Upper lobe of right lung (tissue), 1 donor: Measurements from ENCODE around the gene INPP5K. TPM values are rescaled to one million over a fixed set of nuclear protein-coding genes. Genes with fewer than 3 reads are reported as not detected.

Experiments used
- ATAC-seq: fragments of 200-7000 bp; cut with Tn5 transposase; one replicate; pipeline ENCODE4 v1.9.1; 2020; ENCODE audit warnings: mild to moderate bottlenecking, moderate library complexity
- DNase-seq: peaks from one replicate; pipeline ENCODE4 v3.0.0-alpha.2; 2020
- H3K27ac ChIP-seq: fragments of 200-600 bp; one replicate; pipeline ENCODE4 v1.8.0; 2022
- H3K27me3 ChIP-seq: fragments of 200-600 bp; one replicate; pipeline ENCODE4 v1.8.0; 2022; ENCODE audit warnings: mild to moderate bottlenecking
- H3K36me3 ChIP-seq: fragments of 200-600 bp; one replicate; pipeline ENCODE4 v1.8.0; 2022
- H3K4me1 ChIP-seq: fragments of 200-600 bp; one replicate; pipeline ENCODE4 v1.8.0; 2022
- H3K4me3 ChIP-seq: fragments of 200-600 bp; one replicate; pipeline ENCODE4 v1.8.0; 2022; ENCODE audit warnings: mild to moderate bottlenecking
- H3K9me3 ChIP-seq: fragments of 200-600 bp; one replicate; pipeline ENCODE4 v1.8.0; 2022
- CTCF ChIP-seq: fragments of 200-600 bp; IDR thresholded peaks from one replicate; pipeline ENCODE4 v1.8.0; 2022; ENCODE audit warnings: antibody characterized with exemption
- intact Hi-C: fragments of 100-400 bp; cut with DNase I; formaldehyde crosslinking; loops from one replicate; pipeline ENCODE4 v1.11.0; 2022
- total RNA-seq: library from RNA; stranded (reverse); fragmentation: NEBNext Ultra II Directional; extraction: Animal tissue kit (Norgen Biotek cat#: 25700); gene quantifications from one replicate; pipeline ENCODE4 v1.2.1, GENCODE V29; 2021
- donor health status: DM: no; HTN: yes; CAD: no; lungs with severe emphysema.

Gene INPP5K
- total RNA-seq, 1 donor from 2014 or later = 69.8 TPM

- TF ChIP-seq CTCF = no peak
- H3K27ac ChIP-seq = peak overlapping the region; percentile 88
- H3K36me3 ChIP-seq = peaks cover 37% of the 10 kb centered on the region
- DNase-seq (no peak), ATAC-seq (no peak)
- no peak overlapping the region for H3K4me3 ChIP-seq
- peaks cover 53% of the 10 kb centered on the region for H3K4me1 ChIP-seq
- no peaks in the 10 kb centered on the region for H3K27me3 ChIP-seq
- intact Hi-C loops = no loop called here
- H3K9me3 ChIP-seq = no peaks in the 10 kb centered on the region
These were observed 22.2 kb downstream of the INPP5K start for GRCh38 chr17:1494203-1494602.

GRCh38 chr17:1493291-1493980 lies 23.0 kb downstream of the INPP5K start:
- Histone ChIP-seq H3K4me3 (peak overlapping the region; percentile 60), H3K36me3 (peaks cover 36% of the 10 kb centered on the region), H3K9me3 (no peaks in the 10 kb centered on the region), H3K4me1 (peaks cover 61% of the 10 kb centered on the region), H3K27me3 (no peaks in the 10 kb centered on the region), H3K27ac (peak overlapping the region; percentile 88)
- TF ChIP-seq CTCF = no peak
- DNase-seq (peak; percentile 76), ATAC-seq (peak; percentile 31)
- intact Hi-C loops = no loop called here

DNA sequence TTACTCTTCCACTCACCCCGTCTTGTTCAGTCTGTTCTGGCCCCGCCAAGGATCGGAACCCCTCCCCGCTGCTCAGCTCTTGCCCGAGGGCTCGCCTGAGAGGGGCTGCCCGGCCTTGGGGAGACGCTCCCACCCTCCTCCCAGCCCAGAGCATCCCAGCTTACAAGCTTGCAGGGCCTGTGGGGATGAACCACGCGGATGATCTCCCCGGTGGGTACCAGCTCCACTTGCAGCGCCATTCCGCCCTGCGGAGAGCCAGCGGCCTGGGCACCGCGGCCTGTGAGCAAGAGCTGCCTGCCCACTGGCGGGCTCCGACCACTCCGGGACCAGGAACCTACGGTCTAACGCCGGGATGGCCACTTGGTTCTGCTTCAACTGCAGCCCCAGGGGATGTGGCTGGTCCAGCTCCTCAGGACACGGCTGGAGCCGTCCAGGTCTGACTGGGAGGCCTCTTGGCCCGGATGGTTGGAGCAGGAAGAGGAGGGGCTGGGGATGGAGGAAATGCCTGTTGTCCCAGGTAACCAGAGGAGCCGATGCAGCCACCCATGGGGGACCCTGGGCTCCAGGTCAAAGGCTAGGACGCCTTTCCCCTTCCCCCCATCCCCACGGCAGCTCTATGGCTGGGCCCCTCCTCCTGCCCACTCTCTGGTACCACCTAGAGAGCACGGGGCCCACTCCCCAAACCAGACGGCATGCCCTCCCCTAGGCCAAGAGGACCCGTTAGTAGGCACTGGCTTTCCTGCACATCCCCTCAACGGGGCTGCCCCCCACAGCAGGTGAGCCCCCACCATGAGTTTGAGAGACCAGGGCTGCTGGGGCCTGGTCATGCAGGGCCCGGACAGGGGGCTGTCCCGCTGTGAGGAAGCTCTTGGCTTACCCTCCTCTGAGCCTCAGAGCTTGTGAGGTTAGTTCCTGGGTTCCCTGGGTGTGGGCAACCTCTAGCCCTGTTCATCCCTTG lies 23.9 kb downstream of the INPP5K start, which contains the start of gene MYO1C:
MYO1C (minus strand) TSS at position 438 of the 958 bp plus-strand sequence; CDS start at position 239, 199 bp downstream.
- H3K36me3 ChIP-seq = peaks cover 28% of the 10 kb centered on the region
- H3K27ac ChIP-seq = peak within 1 kb of the TSS; percentile 88
- no peak for DNase-seq
- no peak for TF ChIP-seq CTCF
- no peaks in the 10 kb centered on the region for H3K27me3 ChIP-seq
- peak within 1 kb of the TSS; percentile 60 for H3K4me3 ChIP-seq
- intact Hi-C loops = no loop called here
- no peak for ATAC-seq
- H3K9me3 ChIP-seq = no peaks in the 10 kb centered on the region
- H3K4me1 ChIP-seq = peaks cover 66% of the 10 kb centered on the region

DNA sequence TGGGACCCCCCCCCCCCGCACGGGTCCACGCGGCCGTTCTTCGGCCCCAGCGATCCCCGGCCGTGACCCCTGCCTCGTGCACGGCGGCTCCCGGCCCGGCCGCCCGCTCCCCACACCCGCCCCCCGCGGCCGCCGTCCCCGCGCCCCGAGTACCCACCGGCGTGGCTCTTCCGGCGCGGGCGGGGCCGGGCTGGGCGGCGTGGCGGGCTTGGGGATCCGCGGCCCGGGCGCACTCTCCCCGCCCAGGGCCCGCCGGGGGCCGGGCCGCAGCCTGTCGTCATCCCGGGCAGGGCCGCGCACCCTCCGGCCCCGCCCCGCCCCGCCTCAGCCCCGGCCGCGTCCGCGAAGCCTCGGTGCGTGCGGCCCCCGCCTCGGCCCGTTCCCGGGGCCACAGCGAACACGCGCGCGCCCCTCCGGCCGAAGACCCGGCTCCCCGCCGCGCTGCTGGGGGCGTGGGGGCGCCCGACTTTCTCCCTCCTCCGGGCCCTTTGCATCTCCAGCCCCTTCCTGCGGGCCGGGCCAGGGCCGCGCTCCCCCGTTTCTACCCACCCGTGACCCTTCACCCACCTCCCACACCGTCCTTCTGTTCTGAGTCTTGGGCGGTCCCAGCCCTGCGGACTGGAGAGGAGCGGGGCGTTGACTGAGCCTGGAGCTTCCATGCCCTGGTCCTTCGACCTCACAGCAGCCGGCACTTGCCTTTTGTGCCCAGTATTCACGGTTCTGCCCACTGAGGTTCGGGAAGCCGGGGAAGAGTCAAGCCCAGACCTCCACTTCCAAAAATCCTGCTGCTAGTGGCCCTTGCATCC lies 24.8 kb downstream of the INPP5K start:
- Histone ChIP-seq H3K4me1 (peaks cover 74% of the 10 kb centered on the region), H3K27me3 (no peaks in the 10 kb centered on the region), H3K4me3 (peak overlapping the region; percentile 77), H3K36me3 (peaks cover 19% of the 10 kb centered on the region), H3K27ac (peak overlapping the region; percentile 88), H3K9me3 (no peaks in the 10 kb centered on the region)
- intact Hi-C loops = no loop called here
- DNase-seq (peak; percentile 88), ATAC-seq (peak; percentile 62)
- no peak for TF ChIP-seq CTCF

DNA sequence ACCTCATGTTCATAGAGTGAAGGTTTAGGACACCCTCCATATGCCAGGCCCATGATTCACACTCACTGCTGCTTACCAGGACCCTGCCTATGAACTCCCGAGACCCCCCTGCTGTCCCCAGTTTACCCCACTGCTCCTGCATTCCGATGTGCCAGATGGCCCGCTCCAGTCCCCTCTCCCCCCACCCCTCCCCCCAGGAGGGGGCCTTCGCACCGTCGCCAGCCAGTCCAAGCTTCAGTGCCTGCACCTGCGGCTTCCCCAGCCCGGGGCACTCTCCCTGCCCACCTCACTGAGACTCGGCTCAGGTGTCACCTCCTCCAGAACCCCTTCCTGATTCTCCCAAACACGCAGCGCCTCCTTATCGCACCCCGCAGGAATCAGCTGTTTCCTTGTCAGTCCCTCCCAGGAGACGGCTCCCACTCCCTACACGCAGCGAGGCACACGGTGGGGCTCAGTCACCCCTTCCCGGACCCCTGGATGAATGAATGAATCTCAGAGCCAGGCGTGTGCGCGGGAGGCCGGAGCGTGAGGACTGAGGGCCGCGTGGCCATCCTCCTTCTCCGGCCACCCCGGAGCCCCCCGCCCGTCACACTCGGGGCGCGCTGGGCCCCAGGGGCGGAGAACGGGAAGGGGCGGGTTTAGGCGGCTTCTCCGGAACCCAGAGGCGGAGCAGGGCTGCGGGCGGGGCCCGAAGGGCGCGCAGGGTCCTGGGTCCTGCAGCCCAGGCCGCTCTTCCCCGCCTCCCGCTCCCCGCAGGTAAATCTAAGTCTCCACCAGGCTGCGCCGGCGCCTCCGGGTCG lies 25.6 kb downstream of the INPP5K start:
- intact Hi-C loops = no loop called here
- peak overlapping the region; percentile 86 for H3K27ac ChIP-seq
- no peak for TF ChIP-seq CTCF
- ATAC-seq (peak; percentile 54), DNase-seq (peak; percentile 91)
- peaks cover 11% of the 10 kb centered on the region for H3K36me3 ChIP-seq
- peaks cover 77% of the 10 kb centered on the region for H3K4me1 ChIP-seq
- peak overlapping the region; percentile 77 for H3K4me3 ChIP-seq
- no peaks in the 10 kb centered on the region for H3K9me3 ChIP-seq
- no peaks in the 10 kb centered on the region for H3K27me3 ChIP-seq
